ENCODE measurements around the gene CTDP1. TPM values are rescaled to one million over a fixed set of nuclear protein-coding genes. Genes with fewer than 3 reads are reported as not detected.

CTDP1 gene
- total RNA-seq, 1 donor from 2014 or later, result 22.8 TPM

- no peaks in the 10 kb centered on the region for H3K27me3 Mint-ChIP-seq (ENCODE audit: low read depth)
- no peak for TF ChIP-seq CTCF (conservative IDR thresholded peaks at IDR 0.05)
- H3K9me3 Mint-ChIP-seq, result no peaks in the 10 kb centered on the region
- H3K36me3 Mint-ChIP-seq (ENCODE audit: low read depth), result peaks cover 6% of the 10 kb centered on the region
- no peaks in the 10 kb centered on the region for H3K4me1 Mint-ChIP-seq
- DNase-seq (ENCODE audit: low read depth, low spot score), result no peak
- no peak overlapping the region for H3K4me3 Mint-ChIP-seq
- H3K27ac Mint-ChIP-seq (ENCODE audit: unreplicated experiment), result no peak overlapping the region
These were observed 28.1 kb downstream of the CTDP1 start for GRCh38 chr18:79707671-79708070.

- TF ChIP-seq CTCF (conservative IDR thresholded peaks at IDR 0.05), result no peak
- Mint-ChIP-seq H3K27ac (ENCODE audit: unreplicated experiment) (no peak overlapping the region), H3K4me3 (no peak overlapping the region), H3K36me3 (ENCODE audit: low read depth) (peaks cover 5% of the 10 kb centered on the region), H3K27me3 (ENCODE audit: low read depth) (no peaks in the 10 kb centered on the region), H3K9me3 (no peaks in the 10 kb centered on the region), H3K4me1 (no peaks in the 10 kb centered on the region)
- no peak for DNase-seq (ENCODE audit: low read depth, low spot score)
These were observed 28.8 kb downstream of the CTDP1 start for GRCh38 chr18:79708412-79708811.

GRCh38 chr18:79712206-79712857 is 32.7 kb downstream of the CTDP1 start:
- Mint-ChIP-seq H3K9me3 (no peaks in the 10 kb centered on the region), H3K36me3 (ENCODE audit: low read depth) (peaks cover 3% of the 10 kb centered on the region), H3K4me1 (no peaks in the 10 kb centered on the region), H3K4me3 (no peak overlapping the region), H3K27me3 (ENCODE audit: low read depth) (no peaks in the 10 kb centered on the region), H3K27ac (ENCODE audit: unreplicated experiment) (no peak overlapping the region)
- DNase-seq (ENCODE audit: low read depth, low spot score), result no peak
- no peak for TF ChIP-seq CTCF (conservative IDR thresholded peaks at IDR 0.05)

- no peaks in the 10 kb centered on the region for H3K9me3 Mint-ChIP-seq
- no peaks in the 10 kb centered on the region for H3K4me1 Mint-ChIP-seq
- no peak overlapping the region for H3K27ac Mint-ChIP-seq (ENCODE audit: unreplicated experiment)
- TF ChIP-seq CTCF (conservative IDR thresholded peaks at IDR 0.05), result no peak
- H3K4me3 Mint-ChIP-seq, result no peak overlapping the region
- H3K27me3 Mint-ChIP-seq (ENCODE audit: low read depth), result no peaks in the 10 kb centered on the region
- peaks cover 5% of the 10 kb centered on the region for H3K36me3 Mint-ChIP-seq (ENCODE audit: low read depth)
- DNase-seq (ENCODE audit: low read depth, low spot score), result no peak
These were observed 33.7 kb downstream of the CTDP1 start for GRCh38 chr18:79713341-79713740.

GRCh38 chr18:79714531-79715240 is 35.1 kb downstream of the CTDP1 start:
- no peak overlapping the region for H3K27ac Mint-ChIP-seq (ENCODE audit: unreplicated experiment)

More at GRCh38 chr18:79714531-79715240, 35.1 kb downstream of the CTDP1 start:
- H3K4me3 Mint-ChIP-seq, result no peak overlapping the region
- no peaks in the 10 kb centered on the region for H3K4me1 Mint-ChIP-seq
- DNase-seq (ENCODE audit: low read depth, low spot score), result no peak
- H3K27me3 Mint-ChIP-seq (ENCODE audit: low read depth), result no peaks in the 10 kb centered on the region
- no peak for TF ChIP-seq CTCF (conservative IDR thresholded peaks at IDR 0.05)
- H3K9me3 Mint-ChIP-seq, result no peaks in the 10 kb centered on the region
- H3K36me3 Mint-ChIP-seq (ENCODE audit: low read depth), result peaks cover 17% of the 10 kb centered on the region
